Right lobe of liver (tissue), 4 donors: ENCODE measurements around the gene ABHD2.
"Not testable (repeated sequence)": the region's sequence is repeated elsewhere in the genome, so short reads cannot be mapped to it uniquely, and the experiment has no call there.

Experiments
- CTCF ChIP-seq, 4 donors: fragments of 200-600 bp in 3 of 4; fragments of 450-650 bp in 1 of 4; IDR thresholded peaks; one replicate each; pipeline versions ENCODE4 v1.5.1 to v1.8.0; 2016 to 2022; ENCODE audit warnings: antibody characterized with exemption in 4 of 4, mild to moderate bottlenecking in 2 of 4
- POLR2A ChIP-seq: fragments of 450-650 bp; IDR thresholded peaks from one replicate; pipeline ENCODE4 v1.6.1; 2017; ENCODE audit warnings: antibody characterized with exemption, mild to moderate bottlenecking
- donor health status: DM: no; HTN: no; CAD: no.
- donor health status: DM: no; HTN: no; CAD: no.
- donor health status: DM: no; HTN: yes; CAD: no.

GRCh38 chr15:89049016-89049666 is 39.1 kb upstream of the ABHD2 start:
- not testable (repeated sequence) for TF ChIP-seq CTCF (IDR thresholded peaks at IDR 0.05); POLR2A
